Cardiac muscle cell (in vitro differentiated cells and primary cell): Measurements from ENCODE around the gene PCDHAC1. TPM values are rescaled to one million over a fixed set of nuclear protein-coding genes. Genes with fewer than 3 reads are reported as not detected.
A peak's percentile ranks its signal among the peaks of the same experiment; 100 is the strongest.

Experiments
- DNase-seq, 2 donors: peaks; one replicate each; pipeline versions ENCODE4 v3.0.0 to v3.0.0-alpha.2; 2010 to 2017; ENCODE audit warnings: low read depth in 1 of 2, low spot score in 1 of 2
- H3K27ac ChIP-seq: fragments of 200-600 bp; sonication (generic); 2 replicates; pipeline ENCODE4 v1.5.1; 2016
- H3K27me3 ChIP-seq: fragments of 200-600 bp; sonication (generic); 2 replicates; pipeline ENCODE4 v1.6.0; 2016; ENCODE audit warnings: control low read depth
- H3K36me3 ChIP-seq: fragments of 200-600 bp; sonication (generic); 2 replicates; pipeline ENCODE4 v1.5.1; 2016; ENCODE audit warnings: control low read depth
- H3K4me1 ChIP-seq: fragments of 200-600 bp; sonication (generic); 2 replicates; pipeline ENCODE4 v1.8.1; 2017; ENCODE audit warnings: low read depth, mild to moderate bottlenecking, mixed run types
- H3K4me3 ChIP-seq: fragments of 200-600 bp; sonication (generic); 2 replicates; pipeline ENCODE4 v1.5.1; 2016; ENCODE audit warnings: mild to moderate bottlenecking
- H3K9me3 ChIP-seq: fragments of 200-600 bp; sonication (generic); 2 replicates; pipeline ENCODE4 v1.5.1; 2017; ENCODE audit warnings: low read depth, mild to moderate bottlenecking, control low read depth
- CTCF ChIP-seq: IDR thresholded peaks from 2 replicates; pipeline ENCODE4 v1.5.1; 2012; ENCODE audit warnings: low read depth, mild to moderate bottlenecking, low read length
- polyA plus RNA-seq: library from polyadenylated mRNA; unstranded; fragments of >200 nt; fragmentation: Nextera tagmentation; extraction: Ambion mirVana; gene quantifications from 2 replicates; pipeline ENCODE4 v1.2.1, GENCODE V29; 2016
- total RNA-seq: library from RNA; depleted of rRNA; stranded (reverse); fragments of >200 nt; gene quantifications from 2 replicates; pipeline ENCODE4 v1.2.3, GENCODE V29; 2016

Gene PCDHAC1
- total and polyA plus RNA-seq, 2 experiments from 2014 or later, result 3.4 to 20.8 TPM

DNA sequence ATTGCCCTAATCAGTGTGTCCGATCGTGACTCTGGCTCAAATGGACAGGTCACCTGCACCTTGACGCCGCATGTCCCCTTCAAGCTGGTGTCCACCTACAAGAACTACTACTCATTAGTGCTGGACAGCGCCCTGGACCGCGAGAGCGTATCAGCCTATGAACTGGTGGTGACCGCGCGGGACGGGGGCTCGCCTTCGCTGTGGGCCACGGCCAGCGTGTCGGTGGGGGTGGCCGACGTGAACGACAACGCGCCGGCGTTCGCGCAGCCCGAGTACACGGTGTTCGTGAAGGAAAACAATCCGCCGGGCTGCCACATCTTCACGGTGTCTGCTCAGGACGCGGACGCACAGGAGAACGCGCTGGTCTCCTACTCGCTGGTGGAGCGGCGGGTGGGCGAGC, 42.7 kb upstream of the PCDHAC1 start:
- Histone ChIP-seq H3K4me1 (no peaks in the 10 kb centered on the region), H3K4me3 (no peak overlapping the region), H3K36me3 (no peaks in the 10 kb centered on the region), H3K27me3 (no peaks in the 10 kb centered on the region), H3K9me3 (no peaks in the 10 kb centered on the region), H3K27ac (no peak overlapping the region)
- no peak for DNase-seq
- no peak for TF ChIP-seq CTCF

- TF ChIP-seq CTCF, result no peak
- no peaks in the 10 kb centered on the region for H3K4me1 ChIP-seq
- H3K9me3 ChIP-seq, result no peaks in the 10 kb centered on the region
- H3K4me3 ChIP-seq, result no peak overlapping the region
- H3K27me3 ChIP-seq, result no peaks in the 10 kb centered on the region
- DNase-seq, result no peak
- no peaks in the 10 kb centered on the region for H3K36me3 ChIP-seq
- no peak overlapping the region for H3K27ac ChIP-seq
Measured at GRCh38 chr5:140883927-140884697, 42.0 kb upstream of the PCDHAC1 start.

DNA sequence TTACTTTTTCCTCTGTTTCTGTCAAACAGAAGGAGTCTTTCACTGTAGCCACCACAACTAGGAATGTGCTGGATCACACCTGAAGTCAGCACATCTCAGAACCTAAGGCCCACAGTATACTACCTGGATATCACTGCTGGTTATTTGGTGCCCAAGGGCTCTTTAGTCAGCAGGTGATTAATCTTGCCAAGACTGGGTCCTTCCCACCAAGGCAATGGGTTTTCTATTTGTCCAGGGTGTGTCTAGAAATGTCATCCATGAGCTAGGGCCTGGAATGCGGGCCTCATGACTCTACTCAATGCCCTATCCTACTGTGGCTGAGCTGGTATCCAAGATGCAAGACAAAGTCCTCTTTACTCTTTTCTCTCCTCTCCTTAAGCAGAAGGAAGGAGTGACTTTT, 9.8 kb upstream of the PCDHAC1 start:
- no peak for TF ChIP-seq CTCF
- no peak for DNase-seq
- no peak overlapping the region for H3K27ac ChIP-seq
- H3K4me1 ChIP-seq, result no peaks in the 10 kb centered on the region
- H3K9me3 ChIP-seq, result no peaks in the 10 kb centered on the region
- H3K36me3 ChIP-seq, result no peaks in the 10 kb centered on the region
- H3K4me3 ChIP-seq, result no peak overlapping the region
- H3K27me3 ChIP-seq, result no peaks in the 10 kb centered on the region

- Histone ChIP-seq H3K9me3 (no peaks in the 10 kb centered on the region), H3K27ac (no peak overlapping the region), H3K4me1 (peaks cover 3% of the 10 kb centered on the region), H3K36me3 (no peaks in the 10 kb centered on the region), H3K27me3 (peaks cover 16% of the 10 kb centered on the region), H3K4me3 (no peak overlapping the region)
- no peak for DNase-seq
- TF ChIP-seq CTCF, result no peak
Measured at GRCh38 chr5:140923601-140924000, 2.5 kb upstream of the PCDHAC1 start.

- H3K27me3 ChIP-seq, result peaks cover 16% of the 10 kb centered on the region
- peak; percentile 69 to 96 for DNase-seq
- H3K4me1 ChIP-seq, result peaks cover 3% of the 10 kb centered on the region
- no peaks in the 10 kb centered on the region for H3K36me3 ChIP-seq
- H3K27ac ChIP-seq, result no peak overlapping the region
- TF ChIP-seq CTCF, result peak; percentile 64
- peak overlapping the region; percentile 26 for H3K4me3 ChIP-seq
- no peaks in the 10 kb centered on the region for H3K9me3 ChIP-seq
Measured at GRCh38 chr5:140926443-140927227, 536 bp downstream of the PCDHAC1 start.
